GM21825 (cell line): ENCODE results near the gene CACNA2D4.
"Not testable (repeated sequence)": the region's sequence is repeated elsewhere in the genome, so short reads cannot be mapped to it uniquely, and the experiment has no call there.

ENCODE experiments used
- ATAC-seq: cut with Tn5 transposase; IDR thresholded peaks from one replicate; pipeline ENCODE4 v1.9.1; 2021; ENCODE audit warnings: mild to moderate bottlenecking, moderate library complexity; ENCODE audit not compliant: unreplicated experiment

The CACNA2D4 gene, protein sequence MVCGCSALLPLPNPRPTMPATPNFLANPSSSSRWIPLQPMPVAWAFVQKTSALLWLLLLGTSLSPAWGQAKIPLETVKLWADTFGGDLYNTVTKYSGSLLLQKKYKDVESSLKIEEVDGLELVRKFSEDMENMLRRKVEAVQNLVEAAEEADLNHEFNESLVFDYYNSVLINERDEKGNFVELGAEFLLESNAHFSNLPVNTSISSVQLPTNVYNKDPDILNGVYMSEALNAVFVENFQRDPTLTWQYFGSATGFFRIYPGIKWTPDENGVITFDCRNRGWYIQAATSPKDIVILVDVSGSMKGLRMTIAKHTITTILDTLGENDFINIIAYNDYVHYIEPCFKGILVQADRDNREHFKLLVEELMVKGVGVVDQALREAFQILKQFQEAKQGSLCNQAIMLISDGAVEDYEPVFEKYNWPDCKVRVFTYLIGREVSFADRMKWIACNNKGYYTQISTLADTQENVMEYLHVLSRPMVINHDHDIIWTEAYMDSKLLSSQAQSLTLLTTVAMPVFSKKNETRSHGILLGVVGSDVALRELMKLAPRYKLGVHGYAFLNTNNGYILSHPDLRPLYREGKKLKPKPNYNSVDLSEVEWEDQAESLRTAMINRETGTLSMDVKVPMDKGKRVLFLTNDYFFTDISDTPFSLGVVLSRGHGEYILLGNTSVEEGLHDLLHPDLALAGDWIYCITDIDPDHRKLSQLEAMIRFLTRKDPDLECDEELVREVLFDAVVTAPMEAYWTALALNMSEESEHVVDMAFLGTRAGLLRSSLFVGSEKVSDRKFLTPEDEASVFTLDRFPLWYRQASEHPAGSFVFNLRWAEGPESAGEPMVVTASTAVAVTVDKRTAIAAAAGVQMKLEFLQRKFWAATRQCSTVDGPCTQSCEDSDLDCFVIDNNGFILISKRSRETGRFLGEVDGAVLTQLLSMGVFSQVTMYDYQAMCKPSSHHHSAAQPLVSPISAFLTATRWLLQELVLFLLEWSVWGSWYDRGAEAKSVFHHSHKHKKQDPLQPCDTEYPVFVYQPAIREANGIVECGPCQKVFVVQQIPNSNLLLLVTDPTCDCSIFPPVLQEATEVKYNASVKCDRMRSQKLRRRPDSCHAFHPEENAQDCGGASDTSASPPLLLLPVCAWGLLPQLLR

DNA sequence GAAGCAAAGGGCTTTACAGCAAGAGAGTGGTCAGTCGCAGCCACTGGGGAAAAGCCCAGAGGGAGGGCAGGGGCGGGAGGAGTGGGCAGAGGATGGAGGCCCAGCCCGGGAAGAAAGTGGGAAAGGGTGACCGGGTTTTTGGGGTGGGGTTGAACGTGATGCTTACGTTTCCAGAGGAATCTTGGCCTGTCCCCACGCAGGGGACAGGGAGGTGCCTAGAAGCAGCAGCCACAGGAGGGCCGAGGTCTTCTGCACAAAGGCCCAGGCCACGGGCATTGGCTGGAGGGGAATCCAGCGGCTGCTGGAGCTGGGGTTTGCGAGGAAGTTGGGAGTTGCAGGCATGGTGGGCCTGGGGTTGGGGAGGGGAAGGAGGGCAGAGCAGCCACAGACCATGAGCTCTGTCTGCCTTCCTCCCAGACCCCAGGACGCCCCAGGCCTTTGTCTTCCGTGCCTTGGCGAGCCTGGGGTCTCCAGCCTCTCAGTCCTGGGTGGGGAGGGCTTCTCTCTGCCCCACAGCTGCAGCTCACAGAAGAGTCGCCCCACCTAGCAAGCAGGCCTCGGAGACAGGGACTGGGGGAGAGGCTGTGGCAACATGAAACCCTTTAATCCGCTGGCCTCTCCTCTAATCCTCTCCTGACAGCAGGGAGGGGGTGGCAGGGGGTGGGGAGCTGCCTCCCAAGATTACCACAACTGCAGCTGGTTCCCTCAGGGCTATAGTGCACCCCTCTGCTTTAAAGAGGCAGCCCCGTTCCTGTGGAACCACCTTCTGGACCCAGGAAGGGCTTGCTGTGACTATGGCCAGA lies at the start of gene CACNA2D4:
Gene CACNA2D4 (minus strand): TSS at position 572 of the 803 bp plus-strand sequence. CDS start 179 bp downstream, at position 393.
- ATAC-seq, result no peak

DNA sequence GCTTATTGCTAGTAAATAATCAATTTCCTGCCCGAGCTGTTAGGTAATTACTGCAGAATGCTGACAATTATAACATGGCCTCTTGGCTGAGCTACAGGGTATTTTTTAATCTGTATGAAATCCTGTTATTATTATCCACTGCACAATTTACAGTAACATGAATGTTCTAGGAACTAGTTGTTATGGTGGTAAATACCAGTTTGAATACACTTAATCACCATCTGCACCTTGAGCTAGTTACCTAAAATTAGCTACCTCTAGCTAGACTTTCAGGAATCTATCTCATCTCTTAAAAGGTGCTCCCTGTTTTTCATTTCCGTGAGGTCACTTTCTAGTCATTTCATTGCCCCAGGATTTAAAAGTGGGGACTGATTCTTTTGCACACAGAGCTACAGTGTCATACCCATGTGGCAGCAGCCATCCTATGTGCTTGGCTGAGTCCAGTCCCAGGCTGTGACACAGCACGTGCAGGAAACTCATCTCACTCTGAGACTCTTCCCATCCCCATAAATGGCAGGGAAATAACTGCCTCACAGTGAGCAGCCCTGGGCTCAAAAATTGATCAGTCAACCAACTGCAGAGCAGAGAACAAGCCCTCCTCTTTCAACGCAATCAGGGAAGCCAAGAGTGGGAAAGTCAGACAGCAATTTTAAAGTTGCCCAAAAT lies 48.2 kb upstream of the CACNA2D4 start:
- ATAC-seq, result no peak

DNA sequence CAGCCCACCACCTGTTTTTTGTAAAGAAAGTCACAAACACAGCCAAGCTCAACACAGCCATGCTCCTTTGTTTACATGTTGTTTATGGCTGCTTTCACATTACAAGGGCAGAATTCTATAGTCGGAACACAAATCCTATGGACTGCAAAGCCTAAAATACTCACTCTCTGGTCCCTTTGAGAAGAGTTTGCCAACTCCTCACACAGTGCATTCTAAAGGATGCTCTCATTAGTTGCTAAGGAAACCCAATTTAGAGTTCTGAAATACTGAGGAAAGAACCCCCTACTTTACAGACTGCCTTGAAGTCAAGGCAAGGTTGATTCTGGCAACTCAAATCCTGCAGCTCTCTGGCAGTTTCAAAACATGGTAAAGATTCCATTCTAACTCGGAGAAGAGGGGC lies 47.5 kb upstream of the CACNA2D4 start:
- ATAC-seq, result no peak

DNA sequence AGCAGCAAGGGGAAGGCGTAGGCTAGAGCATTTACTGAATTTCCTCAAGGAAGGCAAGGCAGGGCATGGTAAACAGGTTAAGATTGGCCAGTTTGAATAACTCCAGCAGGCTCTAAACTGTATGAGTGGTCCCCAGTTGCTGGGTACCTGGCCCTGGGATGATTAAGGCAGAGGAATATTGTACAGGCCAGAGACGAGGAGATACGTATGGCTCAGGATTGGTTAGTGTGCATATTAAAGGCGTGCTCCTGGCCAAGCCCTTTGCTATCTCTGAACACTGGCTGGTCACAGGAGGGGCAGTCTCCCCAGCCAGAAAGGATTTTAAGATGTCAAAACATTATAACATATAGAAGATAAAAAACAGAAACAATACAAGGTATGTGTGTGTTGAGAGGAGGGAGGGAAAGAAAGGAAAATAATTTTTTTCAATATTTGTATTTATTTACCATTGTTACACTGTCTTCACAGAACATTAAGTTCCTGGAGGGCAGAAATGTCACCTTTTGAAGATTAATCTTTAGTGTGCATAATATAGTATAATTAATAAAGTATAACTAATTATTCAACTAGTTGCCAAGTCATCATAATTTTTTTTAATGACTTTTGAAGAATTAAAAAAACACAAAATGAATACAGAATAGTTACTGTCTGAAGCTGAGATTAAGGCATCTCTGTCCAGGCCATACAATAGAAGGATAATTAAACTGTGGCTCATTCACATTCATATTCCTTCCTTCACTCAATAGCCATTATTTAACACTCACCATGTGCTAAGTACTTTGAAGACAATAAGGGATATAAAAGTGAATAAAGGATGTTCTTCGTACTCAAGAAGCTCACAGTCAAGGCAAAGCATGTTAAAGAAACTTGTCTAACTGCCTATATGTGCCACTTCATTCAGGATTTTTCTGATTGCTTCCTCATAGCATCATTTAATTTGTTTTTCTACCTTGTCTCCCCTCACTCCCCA lies 43.9 kb upstream of the CACNA2D4 start:
- ATAC-seq, result no peak

DNA sequence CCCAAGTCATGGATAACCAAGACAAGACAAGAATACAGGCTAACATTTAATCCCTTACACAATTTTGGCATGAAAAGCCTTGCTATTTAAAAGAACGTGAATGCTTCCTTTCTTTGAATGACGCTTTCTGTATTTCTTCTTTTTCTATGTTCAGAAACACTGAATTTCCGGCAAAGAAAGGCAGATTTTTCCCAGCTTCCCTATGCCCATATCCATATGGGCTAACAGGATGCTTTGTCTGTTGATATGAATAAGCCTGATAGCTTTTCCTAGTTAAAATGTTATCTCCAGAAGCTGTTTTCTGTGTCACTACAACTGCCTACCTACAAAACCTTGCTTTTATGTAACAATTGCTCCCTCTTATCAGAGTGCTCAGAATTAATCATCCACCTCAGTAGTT lies 38.3 kb upstream of the CACNA2D4 start:
- no peak for ATAC-seq

DNA sequence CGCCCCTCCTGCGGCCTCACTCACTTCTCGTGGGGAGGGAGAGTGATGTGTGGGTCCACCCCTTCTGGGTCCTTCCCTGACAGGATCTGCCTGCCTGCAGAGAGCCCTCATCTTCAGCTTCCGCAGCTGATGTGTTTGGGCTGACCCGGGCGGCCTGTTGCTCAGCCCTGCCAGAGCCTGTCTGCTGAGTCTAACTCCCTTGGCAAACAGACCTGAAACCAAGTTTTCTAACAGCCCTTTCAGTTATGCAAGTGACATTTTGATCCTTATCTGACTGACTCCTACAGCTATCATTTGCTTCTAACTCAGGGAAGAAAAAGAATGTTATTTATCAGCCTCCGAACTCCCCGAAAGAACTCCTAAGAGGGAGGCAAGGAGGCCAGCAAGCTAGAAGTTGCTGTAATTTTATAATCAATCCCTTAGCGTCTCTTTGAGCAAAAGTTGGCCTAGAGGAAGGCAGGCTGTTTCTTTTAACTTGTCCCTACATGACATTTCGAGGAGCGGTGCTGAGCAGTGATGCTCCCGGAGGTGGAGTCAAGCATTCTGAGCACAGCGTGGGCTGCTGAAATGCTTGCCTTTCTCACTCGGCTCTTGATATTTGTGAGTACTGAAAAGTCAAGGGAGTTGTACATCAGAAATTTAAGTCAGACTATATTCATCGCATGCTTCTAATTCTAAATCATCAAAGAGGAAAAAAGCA lies 31.5 kb upstream of the CACNA2D4 start:
- no peak for ATAC-seq

DNA sequence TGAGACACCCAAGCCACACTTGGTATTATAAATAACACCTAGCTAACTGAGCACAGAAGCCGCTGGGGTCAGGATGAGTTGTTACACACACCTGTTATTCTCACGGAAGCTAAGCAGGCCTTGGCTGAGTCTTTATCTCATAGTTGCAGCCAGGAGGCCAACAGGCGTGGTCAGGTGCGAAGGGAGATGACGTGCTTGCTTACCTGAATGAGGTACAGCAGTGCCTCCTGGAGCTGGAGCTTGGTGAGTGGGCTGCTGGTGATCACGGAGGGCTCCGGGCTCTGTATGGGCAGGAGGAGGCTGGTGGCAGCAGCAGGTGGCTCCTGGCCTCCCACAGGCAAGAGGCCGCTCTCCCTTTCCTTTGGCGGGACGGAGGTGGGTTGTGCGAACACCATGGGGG lies 30.4 kb upstream of the CACNA2D4 start:
- ATAC-seq, result no peak

DNA sequence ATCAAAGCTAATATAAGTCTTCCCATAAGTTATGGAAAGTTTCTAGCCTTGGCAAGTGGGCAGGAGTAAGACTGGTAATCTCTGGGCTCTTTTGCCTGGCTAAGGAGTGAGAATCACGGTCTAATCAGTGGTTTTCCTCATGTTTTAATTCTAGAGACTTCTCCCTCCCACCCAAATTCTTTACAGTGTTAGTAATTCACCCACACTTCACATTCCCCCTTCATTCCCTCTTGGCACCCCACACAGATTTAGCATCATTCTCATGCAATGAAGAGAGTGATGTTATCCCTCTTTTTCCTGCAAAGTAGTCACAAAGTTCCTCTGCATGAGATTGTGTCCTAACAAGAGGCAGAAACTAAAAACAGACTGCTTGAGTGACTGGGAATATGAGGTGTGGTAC lies 28.6 kb upstream of the CACNA2D4 start:
- no peak for ATAC-seq

DNA sequence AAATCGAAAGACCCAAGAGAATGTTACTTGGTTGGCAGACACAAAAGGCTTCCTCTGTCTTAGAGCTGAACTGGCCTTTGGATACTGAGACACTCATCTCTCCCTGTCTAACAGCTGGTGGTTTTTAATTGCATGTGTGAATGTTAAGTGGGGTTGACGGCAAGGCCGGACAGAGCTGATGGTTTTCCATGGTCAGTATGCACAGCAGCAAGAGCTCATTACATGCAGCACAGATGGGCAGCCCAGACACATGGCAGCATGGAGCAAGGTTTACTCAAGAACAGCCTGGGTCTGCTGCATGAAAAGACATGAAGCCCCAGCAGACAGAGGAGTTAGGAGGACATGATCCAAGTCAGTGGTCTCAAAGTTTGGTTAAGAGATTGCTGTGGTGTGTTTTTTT lies 27.8 kb upstream of the CACNA2D4 start:
- no peak for ATAC-seq

DNA sequence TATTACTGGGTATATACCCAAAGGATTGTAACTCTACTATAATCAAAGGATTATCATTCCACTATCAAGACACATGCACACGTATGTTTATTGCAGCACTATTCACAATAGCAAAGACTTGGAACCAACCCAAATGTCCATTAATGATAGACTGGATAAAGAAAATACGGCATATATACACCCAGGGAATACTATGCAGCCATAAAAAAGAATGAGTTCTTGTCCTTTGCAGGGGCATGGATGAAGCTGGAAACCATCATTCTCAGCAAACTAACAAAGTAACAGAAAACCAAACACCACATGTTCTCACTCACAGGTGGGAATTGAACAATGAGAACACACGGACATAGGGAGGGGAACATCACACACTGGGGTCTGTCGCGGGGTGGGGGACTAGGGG lies 27.1 kb upstream of the CACNA2D4 start:
- ATAC-seq, result not testable (repeated sequence)

DNA sequence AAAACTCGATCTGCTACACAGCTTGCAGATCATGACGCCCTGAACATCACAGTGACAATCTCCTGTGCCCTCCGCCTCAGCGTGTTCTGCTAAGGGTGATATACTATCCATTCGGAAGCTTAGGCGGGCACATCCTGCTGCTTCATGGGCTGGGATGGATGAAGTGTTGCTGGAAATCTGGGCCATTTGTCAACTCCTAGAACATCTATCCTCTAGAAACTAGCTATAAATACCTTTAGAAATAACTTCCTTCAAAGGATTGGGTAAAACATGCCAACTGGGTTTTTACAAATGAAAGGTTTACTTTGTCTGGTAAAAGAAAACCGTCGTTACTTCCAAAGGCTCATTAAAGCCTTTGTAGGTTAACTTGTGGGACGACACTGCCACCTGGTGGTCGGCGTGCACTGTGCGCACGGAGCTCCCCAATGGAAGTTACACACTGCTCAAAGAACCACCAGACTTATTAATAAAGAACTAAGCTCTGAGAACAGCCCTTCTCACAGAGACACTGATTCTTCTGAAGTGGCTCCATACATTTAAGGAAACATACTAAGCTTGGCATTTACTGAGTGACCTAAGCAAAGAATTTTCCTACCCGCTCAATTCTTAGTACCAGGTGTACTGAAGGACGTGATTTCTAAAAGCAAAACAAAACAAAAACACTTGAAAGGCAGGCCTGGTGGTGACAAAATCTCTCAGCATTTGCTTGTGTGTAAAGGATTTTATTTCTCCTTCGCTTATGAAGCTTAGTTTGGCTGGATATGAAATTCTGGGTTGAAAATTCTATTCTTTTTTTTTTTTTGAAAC lies 21.6 kb upstream of the CACNA2D4 start:
- peak; percentile 61 for ATAC-seq

DNA sequence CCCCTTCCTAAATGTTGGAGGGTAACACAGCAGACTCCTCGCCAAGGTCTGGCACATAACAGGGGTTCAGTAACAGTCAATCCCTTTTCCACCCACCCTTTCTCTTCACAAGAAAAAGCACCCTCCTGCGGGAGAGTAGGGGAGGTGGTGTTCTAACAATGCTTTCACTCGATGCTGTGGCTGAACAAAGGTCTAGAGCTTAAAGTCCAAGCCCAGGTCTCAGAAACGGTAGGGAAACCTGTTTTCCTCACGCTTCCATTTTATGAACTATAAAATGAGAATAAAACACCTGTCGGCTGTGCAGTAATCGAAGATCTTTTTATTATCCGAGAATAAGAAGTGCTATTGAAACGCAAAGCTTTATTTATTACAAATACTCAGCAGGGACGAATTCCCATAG lies 20.9 kb upstream of the CACNA2D4 start:
- no peak for ATAC-seq

DNA sequence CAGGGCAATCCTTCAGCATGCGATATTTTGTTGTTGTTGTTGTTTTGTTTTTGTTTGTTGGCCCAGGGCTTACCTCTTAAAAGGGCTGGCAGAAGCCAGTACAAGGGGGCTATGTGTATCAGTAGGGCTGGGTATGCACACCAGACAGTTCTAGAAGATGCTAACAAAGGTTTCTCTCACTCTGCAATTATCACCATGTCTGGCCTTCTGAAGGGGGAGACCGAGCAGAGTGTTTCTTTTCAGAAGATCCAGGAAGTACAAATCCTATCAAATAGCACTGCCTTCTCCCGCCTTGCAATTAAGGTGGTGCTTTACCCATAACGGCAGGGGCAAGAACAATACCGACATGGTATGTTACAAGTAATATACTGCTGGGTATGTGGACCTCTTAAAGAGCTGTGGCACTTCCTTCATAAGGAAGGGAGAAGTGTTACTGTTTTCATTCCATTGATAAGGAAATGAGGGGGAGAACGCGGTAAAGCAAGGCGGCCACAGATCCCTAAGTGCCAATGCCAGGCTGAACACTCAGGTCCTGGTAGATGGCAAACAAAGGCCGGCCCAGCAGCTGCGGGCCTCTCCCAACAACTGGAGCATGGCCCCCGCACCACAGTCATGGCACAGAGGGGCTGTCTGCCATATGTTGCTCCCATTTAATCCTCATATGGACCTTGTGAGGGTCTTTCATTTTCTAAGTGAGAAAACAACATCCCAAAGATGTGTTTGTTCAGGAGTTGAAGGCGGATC lies 19.2 kb upstream of the CACNA2D4 start:
- ATAC-seq, result no peak

DNA sequence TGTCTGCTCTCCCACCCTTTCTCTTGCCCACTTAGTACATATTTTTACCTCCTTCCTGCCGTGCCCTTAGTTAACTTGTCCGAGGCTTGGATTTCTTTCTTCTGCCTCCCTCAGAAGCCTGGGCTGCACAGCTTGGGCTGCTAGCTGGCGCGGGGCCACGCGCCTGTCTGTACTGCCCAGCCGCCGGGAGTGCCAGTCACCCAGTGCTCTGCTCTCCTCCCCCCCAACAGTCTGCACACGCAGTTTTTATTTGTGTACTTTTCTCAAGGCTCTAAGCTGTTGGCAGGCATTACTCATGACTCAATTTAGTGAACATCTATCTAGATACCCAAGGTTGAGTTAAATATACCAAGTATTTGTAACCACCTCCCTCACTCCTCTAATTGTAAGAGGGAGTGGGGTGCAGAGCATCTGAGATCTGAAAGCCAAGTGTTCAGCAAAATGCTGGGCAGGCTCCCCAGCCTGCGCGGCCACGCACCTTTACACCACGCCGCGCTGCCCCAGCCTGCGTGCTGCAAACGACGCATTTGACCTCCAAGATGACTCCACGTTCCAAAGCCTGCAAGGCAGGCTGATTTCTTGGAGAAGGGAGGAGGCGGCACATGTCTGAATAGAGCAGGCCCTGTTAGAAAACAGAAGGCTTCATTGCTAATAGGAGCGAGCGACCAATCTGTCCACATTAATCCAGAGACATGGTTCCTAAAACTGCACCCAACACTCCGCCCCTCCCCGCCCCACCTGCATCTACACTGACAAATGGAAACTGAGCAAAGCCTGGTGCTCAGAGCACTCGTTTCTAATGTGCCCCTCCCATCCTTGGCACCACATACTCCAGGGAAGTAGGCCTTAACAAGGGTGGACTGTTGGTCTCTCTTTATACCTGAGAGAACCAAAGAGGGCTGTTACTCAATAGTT lies 18.2 kb upstream of the CACNA2D4 start:
- no peak for ATAC-seq

DNA sequence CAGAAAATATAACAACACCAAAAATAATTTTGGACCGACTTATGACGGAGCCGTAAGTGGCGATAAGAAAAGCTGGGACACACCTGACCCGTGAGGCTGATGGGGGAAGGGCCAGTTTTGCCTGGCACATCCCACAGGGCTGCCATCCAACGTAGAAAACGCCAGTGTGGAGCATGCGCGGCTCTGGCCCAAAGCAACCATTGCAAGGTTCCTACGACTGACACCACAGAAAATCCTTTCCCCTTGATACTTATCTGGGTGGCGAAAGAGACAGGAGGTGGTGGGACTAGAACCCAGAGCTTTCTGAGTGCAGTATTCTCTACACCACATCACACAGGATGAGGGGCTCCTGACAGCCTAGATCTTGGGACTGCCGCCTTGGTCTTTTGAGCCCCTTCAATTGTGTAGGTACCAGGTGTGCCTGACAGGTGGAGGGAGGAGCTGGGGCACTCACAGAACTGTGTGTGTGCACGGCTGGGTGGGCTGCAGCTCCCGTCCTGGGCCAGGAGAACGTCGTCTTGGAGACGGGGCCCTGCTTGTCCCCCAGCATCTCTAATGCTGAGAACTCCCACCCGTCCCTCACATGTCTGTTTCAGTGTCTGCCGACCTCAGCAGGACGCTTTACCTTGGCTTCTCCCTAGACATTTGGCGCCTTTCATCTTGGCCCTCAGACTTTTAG lies 17.4 kb upstream of the CACNA2D4 start:
- no peak for ATAC-seq
